COLO829 (cell line): Measurements from ENCODE around the gene COL4A6.
"Not testable (repeated sequence)": the region's sequence is repeated elsewhere in the genome, so short reads cannot be mapped to it uniquely, and the experiment has no call there.

Source experiments
- DNase-seq: peaks from one replicate; pipeline ENCODE4 v3.0.0; 2012; ENCODE audit warnings: low spot score

Gene COL4A6

GRCh38 chrX:108399418-108400165 lies 38.6 kb downstream of the COL4A6 start:
- DNase-seq: no peak

- DNase-seq: no peak
Observed at GRCh38 chrX:108397627-108398391, 40.4 kb downstream of the COL4A6 start.

GRCh38 chrX:108396986-108397385 lies 41.2 kb downstream of the COL4A6 start:
- DNase-seq: no peak

GRCh38 chrX:108396188-108396891 lies 41.9 kb downstream of the COL4A6 start:
- DNase-seq: no peak

- not testable (repeated sequence) for DNase-seq
Observed at GRCh38 chrX:108390976-108391717, 47.1 kb downstream of the COL4A6 start.

- DNase-seq: no peak
Observed at GRCh38 chrX:108384783-108385182, 53.4 kb downstream of the COL4A6 start.

- no peak for DNase-seq
Observed at GRCh38 chrX:108380222-108380621, 58.0 kb downstream of the COL4A6 start.

- not testable (repeated sequence) for DNase-seq
Observed at GRCh38 chrX:108376821-108377220, 61.4 kb downstream of the COL4A6 start.

GRCh38 chrX:108375591-108375990 lies 62.6 kb downstream of the COL4A6 start:
- DNase-seq: not testable (repeated sequence)

- DNase-seq: no peak
Observed at GRCh38 chrX:108366644-108367406, 71.4 kb downstream of the COL4A6 start.

GRCh38 chrX:108362026-108362425 lies 76.2 kb downstream of the COL4A6 start:
- no peak for DNase-seq

- DNase-seq: no peak
Observed at GRCh38 chrX:108361316-108361715, 76.9 kb downstream of the COL4A6 start.

- no peak for DNase-seq
Observed at GRCh38 chrX:108359806-108360602, 78.2 kb downstream of the COL4A6 start.

- DNase-seq: no peak
Observed at GRCh38 chrX:108353452-108353851, 84.8 kb downstream of the COL4A6 start.

GRCh38 chrX:108349210-108349609 lies 89.0 kb downstream of the COL4A6 start:
- DNase-seq: no peak

GRCh38 chrX:108348525-108348924 lies 89.7 kb downstream of the COL4A6 start:
- DNase-seq: no peak

- no peak for DNase-seq
Observed at GRCh38 chrX:108347800-108348199, 90.4 kb downstream of the COL4A6 start.

GRCh38 chrX:108344216-108344615 lies 94.0 kb downstream of the COL4A6 start:
- DNase-seq: no peak

- no peak for DNase-seq
Observed at GRCh38 chrX:108341947-108342346, 96.3 kb downstream of the COL4A6 start.

- DNase-seq: no peak
Observed at GRCh38 chrX:108332281-108332680, 105.9 kb downstream of the COL4A6 start.
